Thoracic aorta (tissue), 2 donors: ENCODE measurements around the gene HNRNPR. TPM values are rescaled to one million over a fixed set of nuclear protein-coding genes. Genes with fewer than 3 reads are reported as not detected.

Source experiments
- ATAC-seq: fragments of 150-250 bp; one replicate; pipeline ENCODE4 v1.8.0; 2017; ENCODE audit warnings: low read depth; ENCODE audit not compliant: insufficient number of reproducible peaks, low FRiP score
- DNase-seq: peaks from one replicate; pipeline ENCODE4 v3.0.0-alpha.2; 2020; ENCODE audit warnings: low spot score
- H3K27ac ChIP-seq, 2 donors: fragments of 200-600 bp; sonication (generic); 1 replicate in 1 of 2; 2 replicates in 1 of 2; pipeline ENCODE4 v1.5.1; 2016; ENCODE audit warnings: mild to moderate bottlenecking in 2 of 2, moderate library complexity in 2 of 2
- H3K27me3 ChIP-seq: fragments of 200-600 bp; sonication (generic); replicated peaks from 2 replicates; pipeline ENCODE4 v1.6.0; 2016; ENCODE audit warnings: mild to moderate bottlenecking; ENCODE audit not compliant: insufficient read depth
- H3K36me3 ChIP-seq: fragments of 200-600 bp; sonication (generic); one replicate; pipeline ENCODE4 v1.5.1; 2016
- H3K4me1 ChIP-seq, 2 donors: fragments of 200-600 bp; sonication (generic); 1 replicate in 1 of 2; 2 replicates in 1 of 2; pipeline versions ENCODE4 v1.5.1 to v1.6.0; 2016; ENCODE audit warnings: low read depth in 2 of 2, mild to moderate bottlenecking in 1 of 2; ENCODE audit not compliant: control insufficient read depth in 1 of 2
- H3K4me3 ChIP-seq: fragments of 200-600 bp; sonication (generic); 2 replicates; pipeline ENCODE4 v1.5.1; 2016; ENCODE audit warnings: mild to moderate bottlenecking
- H3K9me3 ChIP-seq: fragments of 200-600 bp; sonication (generic); 2 replicates; pipeline ENCODE4 v1.5.1; 2016
- CTCF ChIP-seq: fragments of 200-600 bp; sonication (generic); IDR thresholded peaks from one replicate; pipeline ENCODE4 v1.5.1; 2019; ENCODE audit warnings: antibody characterized with exemption
- total RNA-seq, 2 donors: library from RNA; depleted of rRNA; stranded (reverse); fragments of >200 nt; gene quantifications; one replicate each; pipeline versions ENCODE4 v1.1.0 to v1.2.3, GENCODE V29; 2016

HNRNPR gene
- total RNA-seq, 2 donors from 2014 or later: 56.3 to 97.3 TPM

GRCh38 chr1:23354245-23354644 lies 10.2 kb upstream of the HNRNPR start:
- Histone ChIP-seq H3K9me3 (no peaks in the 10 kb centered on the region), H3K27ac (no peak overlapping the region), H3K4me3 (no peak overlapping the region), H3K27me3 (no peaks in the 10 kb centered on the region), H3K4me1 (peaks cover 19 to 30% of the 10 kb centered on the region in 2 donors), H3K36me3 (no peaks in the 10 kb centered on the region)
- DNase-seq: no peak
- TF ChIP-seq CTCF: no peak
- ATAC-seq: no peak

GRCh38 chr1:23352096-23352695 lies 8.1 kb upstream of the HNRNPR start:
- Histone ChIP-seq H3K4me3 (no peak overlapping the region), H3K9me3 (no peaks in the 10 kb centered on the region), H3K27ac (no peak overlapping the region), H3K36me3 (no peaks in the 10 kb centered on the region), H3K4me1 (peaks cover 3 to 10% of the 10 kb centered on the region in 2 donors), H3K27me3 (no peaks in the 10 kb centered on the region)
- no peak for ATAC-seq
- no peak for TF ChIP-seq CTCF
- no peak for DNase-seq

- H3K4me1 ChIP-seq: peaks cover 12 to 28% of the 10 kb centered on the region in 2 donors
- H3K27me3 ChIP-seq: no peaks in the 10 kb centered on the region
- DNase-seq: no peak
- H3K27ac ChIP-seq: no peak overlapping the region
- ATAC-seq: no peak
- H3K36me3 ChIP-seq: no peaks in the 10 kb centered on the region
- no peaks in the 10 kb centered on the region for H3K9me3 ChIP-seq
- no peak overlapping the region for H3K4me3 ChIP-seq
- TF ChIP-seq CTCF: no peak
Measured at GRCh38 chr1:23345920-23346319, 1.8 kb upstream of the HNRNPR start.

GRCh38 chr1:23344987-23345472 lies 946 bp upstream of the HNRNPR start:
- no peak for DNase-seq
- Histone ChIP-seq H3K27ac (peak overlapping the region; percentile 88 to 92), H3K27me3 (no peaks in the 10 kb centered on the region), H3K9me3 (no peaks in the 10 kb centered on the region), H3K4me1 (peaks cover 21 to 37% of the 10 kb centered on the region in 2 donors), H3K4me3 (peak overlapping the region; percentile 93), H3K36me3 (no peaks in the 10 kb centered on the region)
- TF ChIP-seq CTCF: no peak
- no peak for ATAC-seq

GRCh38 chr1:23343221-23344110 lies 618 bp downstream of the HNRNPR start:
- peak overlapping the region; percentile 88 to 92 for H3K27ac ChIP-seq
- TF ChIP-seq CTCF: no peak
- ATAC-seq (peak; percentile 48), DNase-seq (no peak)
- H3K4me1 ChIP-seq: peaks cover 35 to 52% of the 10 kb centered on the region in 2 donors
- H3K9me3 ChIP-seq: no peaks in the 10 kb centered on the region
- peak overlapping the region; percentile 93 for H3K4me3 ChIP-seq
- no peaks in the 10 kb centered on the region for H3K36me3 ChIP-seq
- no peaks in the 10 kb centered on the region for H3K27me3 ChIP-seq
